H1 (cell line): ENCODE data around the gene SPAG5. TPM values are rescaled to one million over a fixed set of nuclear protein-coding genes. Genes with fewer than 3 reads are reported as not detected.

Experiments
- SIRT6 ChIP-seq: IDR thresholded peaks from one replicate; pipeline ENCODE4 v1.7.1; 2012; ENCODE audit warnings: low read length, inconsistent platforms
- polyA plus RNA-seq, 7 experiments: library from polyadenylated mRNA; depleted of rRNA in 3 of 7; stranded (reverse) in 5 of 7; unstranded in 2 of 7; fragments of >200 nt in 5 of 7; fragments of 200-250 nt in 2 of 7; gene quantifications; 1 replicate in 5 of 7; 2 replicates in 1 of 7; 4 replicates in 1 of 7; pipeline versions ENCODE4 v1.2.1 to v1.2.3, GENCODE V29; 2011 to 2013; ENCODE audit warnings: missing spikeins in 2 of 7, mixed read lengths in 2 of 7
- total RNA-seq: library from RNA; stranded (reverse); fragmentation: NEBNext Ultra II Directional; extraction: Animal tissue kit (Norgen Biotek cat#: 25700); gene quantifications from 2 replicates; pipeline ENCODE4 v1.2.1, GENCODE V29; 2021
- TF ChIP-seq, protein P1 (sequence below): fragments of 300-600 bp; sonication (generic); IDR thresholded peaks from 2 replicates; pipeline ENCODE4 v1.7.1; 2012; ENCODE audit warnings: low read length, moderate library complexity, mild to moderate bottlenecking, inconsistent platforms; ENCODE audit not compliant: insufficient replicate concordance
- TF ChIP-seq, protein P2 (sequence below): IDR thresholded peaks from 2 replicates; pipeline ENCODE4 v1.6.1; 2011; ENCODE audit warnings: low read length, improper control_type of control experiment

Gene SPAG5
- total and polyA plus RNA-seq, 2 of the 8 experiments (the other 6 are each of a cell fraction or from before 2014, with no cell fraction given), result 57.1 to 129 TPM

DNA sequence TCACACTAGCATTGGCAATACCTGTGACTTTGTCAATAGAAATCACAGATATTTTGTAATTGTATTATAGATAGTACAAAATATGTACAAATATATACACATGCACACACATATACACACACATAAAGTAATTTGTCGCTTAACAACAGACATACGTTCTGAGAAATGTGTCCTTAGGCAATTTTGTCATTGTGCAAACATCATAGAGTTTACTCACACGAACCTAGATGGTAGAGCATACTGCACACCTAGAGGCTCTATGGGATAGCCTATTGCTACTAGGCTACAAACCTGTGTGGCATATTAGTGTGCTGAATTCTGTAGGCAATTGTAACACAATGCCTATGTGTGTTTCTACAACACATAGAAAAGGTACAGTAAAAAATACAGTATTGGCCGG, 57.4 kb downstream of the SPAG5 start (continued):
- TF ChIP-seq, protein P1, sequence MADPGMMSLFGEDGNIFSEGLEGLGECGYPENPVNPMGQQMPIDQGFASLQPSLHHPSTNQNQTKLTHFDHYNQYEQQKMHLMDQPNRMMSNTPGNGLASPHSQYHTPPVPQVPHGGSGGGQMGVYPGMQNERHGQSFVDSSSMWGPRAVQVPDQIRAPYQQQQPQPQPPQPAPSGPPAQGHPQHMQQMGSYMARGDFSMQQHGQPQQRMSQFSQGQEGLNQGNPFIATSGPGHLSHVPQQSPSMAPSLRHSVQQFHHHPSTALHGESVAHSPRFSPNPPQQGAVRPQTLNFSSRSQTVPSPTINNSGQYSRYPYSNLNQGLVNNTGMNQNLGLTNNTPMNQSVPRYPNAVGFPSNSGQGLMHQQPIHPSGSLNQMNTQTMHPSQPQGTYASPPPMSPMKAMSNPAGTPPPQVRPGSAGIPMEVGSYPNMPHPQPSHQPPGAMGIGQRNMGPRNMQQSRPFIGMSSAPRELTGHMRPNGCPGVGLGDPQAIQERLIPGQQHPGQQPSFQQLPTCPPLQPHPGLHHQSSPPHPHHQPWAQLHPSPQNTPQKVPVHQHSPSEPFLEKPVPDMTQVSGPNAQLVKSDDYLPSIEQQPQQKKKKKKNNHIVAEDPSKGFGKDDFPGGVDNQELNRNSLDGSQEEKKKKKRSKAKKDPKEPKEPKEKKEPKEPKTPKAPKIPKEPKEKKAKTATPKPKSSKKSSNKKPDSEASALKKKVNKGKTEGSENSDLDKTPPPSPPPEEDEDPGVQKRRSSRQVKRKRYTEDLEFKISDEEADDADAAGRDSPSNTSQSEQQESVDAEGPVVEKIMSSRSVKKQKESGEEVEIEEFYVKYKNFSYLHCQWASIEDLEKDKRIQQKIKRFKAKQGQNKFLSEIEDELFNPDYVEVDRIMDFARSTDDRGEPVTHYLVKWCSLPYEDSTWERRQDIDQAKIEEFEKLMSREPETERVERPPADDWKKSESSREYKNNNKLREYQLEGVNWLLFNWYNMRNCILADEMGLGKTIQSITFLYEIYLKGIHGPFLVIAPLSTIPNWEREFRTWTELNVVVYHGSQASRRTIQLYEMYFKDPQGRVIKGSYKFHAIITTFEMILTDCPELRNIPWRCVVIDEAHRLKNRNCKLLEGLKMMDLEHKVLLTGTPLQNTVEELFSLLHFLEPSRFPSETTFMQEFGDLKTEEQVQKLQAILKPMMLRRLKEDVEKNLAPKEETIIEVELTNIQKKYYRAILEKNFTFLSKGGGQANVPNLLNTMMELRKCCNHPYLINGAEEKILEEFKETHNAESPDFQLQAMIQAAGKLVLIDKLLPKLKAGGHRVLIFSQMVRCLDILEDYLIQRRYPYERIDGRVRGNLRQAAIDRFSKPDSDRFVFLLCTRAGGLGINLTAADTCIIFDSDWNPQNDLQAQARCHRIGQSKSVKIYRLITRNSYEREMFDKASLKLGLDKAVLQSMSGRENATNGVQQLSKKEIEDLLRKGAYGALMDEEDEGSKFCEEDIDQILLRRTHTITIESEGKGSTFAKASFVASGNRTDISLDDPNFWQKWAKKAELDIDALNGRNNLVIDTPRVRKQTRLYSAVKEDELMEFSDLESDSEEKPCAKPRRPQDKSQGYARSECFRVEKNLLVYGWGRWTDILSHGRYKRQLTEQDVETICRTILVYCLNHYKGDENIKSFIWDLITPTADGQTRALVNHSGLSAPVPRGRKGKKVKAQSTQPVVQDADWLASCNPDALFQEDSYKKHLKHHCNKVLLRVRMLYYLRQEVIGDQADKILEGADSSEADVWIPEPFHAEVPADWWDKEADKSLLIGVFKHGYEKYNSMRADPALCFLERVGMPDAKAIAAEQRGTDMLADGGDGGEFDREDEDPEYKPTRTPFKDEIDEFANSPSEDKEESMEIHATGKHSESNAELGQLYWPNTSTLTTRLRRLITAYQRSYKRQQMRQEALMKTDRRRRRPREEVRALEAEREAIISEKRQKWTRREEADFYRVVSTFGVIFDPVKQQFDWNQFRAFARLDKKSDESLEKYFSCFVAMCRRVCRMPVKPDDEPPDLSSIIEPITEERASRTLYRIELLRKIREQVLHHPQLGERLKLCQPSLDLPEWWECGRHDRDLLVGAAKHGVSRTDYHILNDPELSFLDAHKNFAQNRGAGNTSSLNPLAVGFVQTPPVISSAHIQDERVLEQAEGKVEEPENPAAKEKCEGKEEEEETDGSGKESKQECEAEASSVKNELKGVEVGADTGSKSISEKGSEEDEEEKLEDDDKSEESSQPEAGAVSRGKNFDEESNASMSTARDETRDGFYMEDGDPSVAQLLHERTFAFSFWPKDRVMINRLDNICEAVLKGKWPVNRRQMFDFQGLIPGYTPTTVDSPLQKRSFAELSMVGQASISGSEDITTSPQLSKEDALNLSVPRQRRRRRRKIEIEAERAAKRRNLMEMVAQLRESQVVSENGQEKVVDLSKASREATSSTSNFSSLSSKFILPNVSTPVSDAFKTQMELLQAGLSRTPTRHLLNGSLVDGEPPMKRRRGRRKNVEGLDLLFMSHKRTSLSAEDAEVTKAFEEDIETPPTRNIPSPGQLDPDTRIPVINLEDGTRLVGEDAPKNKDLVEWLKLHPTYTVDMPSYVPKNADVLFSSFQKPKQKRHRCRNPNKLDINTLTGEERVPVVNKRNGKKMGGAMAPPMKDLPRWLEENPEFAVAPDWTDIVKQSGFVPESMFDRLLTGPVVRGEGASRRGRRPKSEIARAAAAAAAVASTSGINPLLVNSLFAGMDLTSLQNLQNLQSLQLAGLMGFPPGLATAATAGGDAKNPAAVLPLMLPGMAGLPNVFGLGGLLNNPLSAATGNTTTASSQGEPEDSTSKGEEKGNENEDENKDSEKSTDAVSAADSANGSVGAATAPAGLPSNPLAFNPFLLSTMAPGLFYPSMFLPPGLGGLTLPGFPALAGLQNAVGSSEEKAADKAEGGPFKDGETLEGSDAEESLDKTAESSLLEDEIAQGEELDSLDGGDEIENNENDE, result no peak
- TF ChIP-seq, protein P2, sequence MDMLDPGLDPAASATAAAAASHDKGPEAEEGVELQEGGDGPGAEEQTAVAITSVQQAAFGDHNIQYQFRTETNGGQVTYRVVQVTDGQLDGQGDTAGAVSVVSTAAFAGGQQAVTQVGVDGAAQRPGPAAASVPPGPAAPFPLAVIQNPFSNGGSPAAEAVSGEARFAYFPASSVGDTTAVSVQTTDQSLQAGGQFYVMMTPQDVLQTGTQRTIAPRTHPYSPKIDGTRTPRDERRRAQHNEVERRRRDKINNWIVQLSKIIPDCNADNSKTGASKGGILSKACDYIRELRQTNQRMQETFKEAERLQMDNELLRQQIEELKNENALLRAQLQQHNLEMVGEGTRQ, result no peak
- TF ChIP-seq SIRT6, result no peak
- TF ChIP-seq, all 59 proteins: peak for 0
